Activated T-cell treated with anti-CD3 and anti-CD28 coated beads, Interleukin-2, amount 50 U/mL, for 72 hours (primary cell): ENCODE measurements around the gene ZNF593. TPM values are rescaled to one million over a fixed set of nuclear protein-coding genes. Genes with fewer than 3 reads are reported as not detected.

Source experiments
- ATAC-seq, 2 donors: fragments of 150-1000 bp; cut with Tn5 transposase; replicated peaks in 1 of 2; 2 replicates each; pipeline ENCODE4 v1.10.0; 2021; ENCODE audit warnings: moderate library complexity in 2 of 2, mild to moderate bottlenecking in 1 of 2
- DNase-seq, 2 donors: peaks; one replicate each; pipeline ENCODE4 v3.0.0; 2021 to 2022; ENCODE audit warnings: mixed read lengths in 1 of 2
- H3K27ac Mint-ChIP-seq: one replicate; pipeline ENCODE4 v1.8.0; 2022; ENCODE audit warnings: mild to moderate bottlenecking, moderate library complexity, mixed read lengths
- H3K27me3 Mint-ChIP-seq: one replicate; pipeline ENCODE4 v1.8.0; 2022; ENCODE audit warnings: low read depth, mixed read lengths
- H3K36me3 Mint-ChIP-seq, 2 donors: one replicate each; pipeline ENCODE4 v1.8.0; 2022; ENCODE audit warnings: mixed read lengths in 2 of 2, mild to moderate bottlenecking in 1 of 2; ENCODE audit not compliant: insufficient read depth in 2 of 2
- H3K4me1 Mint-ChIP-seq: one replicate; pipeline ENCODE4 v1.8.0; 2022; ENCODE audit warnings: low read depth, mixed read lengths
- H3K4me3 Mint-ChIP-seq, 2 donors: one replicate each; pipeline ENCODE4 v1.8.0; 2022; ENCODE audit warnings: mild to moderate bottlenecking in 2 of 2, mixed read lengths in 2 of 2, moderate library complexity in 2 of 2
- H3K9me3 Mint-ChIP-seq, 2 donors: one replicate each; pipeline ENCODE4 v1.8.0; 2022; ENCODE audit warnings: mixed read lengths in 2 of 2
- total RNA-seq, 2 donors: library from RNA; stranded (reverse); gene quantifications; one replicate each; pipeline ENCODE4 v1.2.3, GENCODE V29; 2022

Gene ZNF593
- total RNA-seq, result 10 to 100 TPM; 34.1 to 42.4 TPM

GRCh38 chr1:26169669-26170471, at the start of gene ZNF593:
TSS of gene ZNF593 (plus strand) at chr1:26169908. CDS start at chr1:26169984, 76 bp downstream.
- Mint-ChIP-seq H3K9me3 (no peaks in the 10 kb centered on the region), H3K4me1 (peaks cover 39% of the 10 kb centered on the region), H3K4me3 (peak within 1 kb of the TSS; percentile 92 to 93), H3K36me3 (no peaks in the 10 kb centered on the region), H3K27ac (peak within 1 kb of the TSS; percentile 78), H3K27me3 (peaks cover 5% of the 10 kb centered on the region)
- peak; percentile 94 to 98 for ATAC-seq
- DNase-seq, result peak; percentile 91 to 95

- H3K27ac Mint-ChIP-seq, result no peak overlapping the region
Measured at GRCh38 chr1:26121854-26122773, 47.6 kb upstream of the ZNF593 start.

GRCh38 chr1:26122988-26123973, 46.4 kb upstream of the ZNF593 start:
- peaks cover 2% of the 10 kb centered on the region in 2 donors for H3K36me3 Mint-ChIP-seq
- H3K9me3 Mint-ChIP-seq, result no peaks in the 10 kb centered on the region
- H3K27me3 Mint-ChIP-seq, result no peaks in the 10 kb centered on the region
- ATAC-seq, result peak; percentile 69 to 78
- H3K4me1 Mint-ChIP-seq, result peaks cover 73% of the 10 kb centered on the region
- peak overlapping the region; percentile 13 to 57 for H3K4me3 Mint-ChIP-seq
- DNase-seq, result peak; percentile 22 to 33
- peak overlapping the region; percentile 12 for H3K27ac Mint-ChIP-seq

More at GRCh38 chr1:26121854-26122773, 47.6 kb upstream of the ZNF593 start:
- DNase-seq (no peak), ATAC-seq (no peak)
- Mint-ChIP-seq H3K9me3 (no peaks in the 10 kb centered on the region), H3K4me3 (no peak overlapping the region), H3K36me3 (peaks cover 2 to 10% of the 10 kb centered on the region in 2 donors), H3K27me3 (no peaks in the 10 kb centered on the region), H3K4me1 (peaks cover 69% of the 10 kb centered on the region)

GRCh38 chr1:26124418-26125331, 45.0 kb upstream of the ZNF593 start:
- Mint-ChIP-seq H3K27ac (peak overlapping the region; percentile 86), H3K4me3 (peak overlapping the region; percentile 34 to 77), H3K36me3 (peaks cover 0 to 1% of the 10 kb centered on the region in 2 donors), H3K27me3 (no peaks in the 10 kb centered on the region), H3K9me3 (no peaks in the 10 kb centered on the region), H3K4me1 (peaks cover 71% of the 10 kb centered on the region)
- ATAC-seq (no peak), DNase-seq (no peak)

- ATAC-seq (no peak), DNase-seq (no peak)
- Mint-ChIP-seq H3K27ac (peak overlapping the region; percentile 86), H3K4me3 (peak overlapping the region; percentile 77 to 80), H3K4me1 (peaks cover 68% of the 10 kb centered on the region), H3K36me3 (peaks cover 0 to 1% of the 10 kb centered on the region in 2 donors), H3K27me3 (no peaks in the 10 kb centered on the region), H3K9me3 (no peaks in the 10 kb centered on the region)
Measured at GRCh38 chr1:26125382-26125781, 44.3 kb upstream of the ZNF593 start.

GRCh38 chr1:26125946-26126320, 43.8 kb upstream of the ZNF593 start:
- no peaks in the 10 kb centered on the region for H3K9me3 Mint-ChIP-seq
- H3K4me1 Mint-ChIP-seq, result peaks cover 68% of the 10 kb centered on the region
- H3K36me3 Mint-ChIP-seq, result peaks cover 0 to 1% of the 10 kb centered on the region in 2 donors
- ATAC-seq (no peak), DNase-seq (no peak)
- H3K27ac Mint-ChIP-seq, result peak overlapping the region; percentile 72
- H3K27me3 Mint-ChIP-seq, result no peaks in the 10 kb centered on the region
- peak overlapping the region; percentile 80 to 82 for H3K4me3 Mint-ChIP-seq

- ATAC-seq (peak; percentile 90 to 93), DNase-seq (peak; percentile 50 to 51)
- Mint-ChIP-seq H3K9me3 (no peaks in the 10 kb centered on the region), H3K4me1 (peaks cover 68% of the 10 kb centered on the region), H3K27me3 (no peaks in the 10 kb centered on the region), H3K36me3 (peaks cover 0 to 1% of the 10 kb centered on the region in 2 donors), H3K27ac (peak overlapping the region; percentile 72), H3K4me3 (peak overlapping the region; percentile 80 to 82)
Measured at GRCh38 chr1:26126321-26127084, 43.2 kb upstream of the ZNF593 start.

GRCh38 chr1:26127235-26128163, 42.2 kb upstream of the ZNF593 start:
- ATAC-seq (no peak), DNase-seq (no peak)
- H3K4me1 Mint-ChIP-seq, result peaks cover 66% of the 10 kb centered on the region
- H3K27me3 Mint-ChIP-seq, result no peaks in the 10 kb centered on the region
- peak overlapping the region; percentile 39 for H3K27ac Mint-ChIP-seq
- H3K36me3 Mint-ChIP-seq, result peaks cover 0 to 1% of the 10 kb centered on the region in 2 donors
- H3K4me3 Mint-ChIP-seq, result peak overlapping the region; percentile 79 to 80
- no peaks in the 10 kb centered on the region for H3K9me3 Mint-ChIP-seq

- no peak for DNase-seq
- Mint-ChIP-seq H3K9me3 (no peaks in the 10 kb centered on the region), H3K4me1 (peaks cover 48% of the 10 kb centered on the region)
Measured at GRCh38 chr1:26129778-26130177, 39.9 kb upstream of the ZNF593 start.

GRCh38 chr1:26130695-26131094, 39.0 kb upstream of the ZNF593 start:
- no peaks in the 10 kb centered on the region for H3K27me3 Mint-ChIP-seq
- no peaks in the 10 kb centered on the region for H3K9me3 Mint-ChIP-seq
- H3K36me3 Mint-ChIP-seq, result peaks cover 0 to 5% of the 10 kb centered on the region in 2 donors
- H3K27ac Mint-ChIP-seq, result no peak overlapping the region
- DNase-seq (no peak), ATAC-seq (no peak)
- no peak overlapping the region for H3K4me3 Mint-ChIP-seq
- H3K4me1 Mint-ChIP-seq, result peaks cover 39% of the 10 kb centered on the region

More at GRCh38 chr1:26129778-26130177, 39.9 kb upstream of the ZNF593 start:
- ATAC-seq, result no peak
- no peak overlapping the region for H3K4me3 Mint-ChIP-seq
- H3K36me3 Mint-ChIP-seq, result peaks cover 0 to 4% of the 10 kb centered on the region in 2 donors
- H3K27me3 Mint-ChIP-seq, result no peaks in the 10 kb centered on the region
- no peak overlapping the region for H3K27ac Mint-ChIP-seq
